Pancreas (tissue), 10 donors: Measurements from ENCODE around the gene XPC. TPM values are rescaled to one million over a fixed set of nuclear protein-coding genes. Genes with fewer than 3 reads are reported as not detected.

ENCODE experiments used
- ATAC-seq, 4 donors: fragments of 200-7000 bp; cut with Tn5 transposase; one replicate each; pipeline versions ENCODE4 v1.8.0 to v1.9.1; 2020; ENCODE audit warnings: mild to moderate bottlenecking in 4 of 4, moderate library complexity in 4 of 4
- DNase-seq, 6 donors: peaks; one replicate each; pipeline ENCODE4 v3.0.0-alpha.2; 2020
- FAIRE-seq: peaks from 2 replicates; lab custom pipeline; 2012; peaks lifted over from hg19 to GRCh38; lab: Jason Lieb, UNC
- H3K27ac ChIP-seq, 4 donors: fragments of 200-600 bp; sonication (generic); 1 replicate in 3 of 4; 2 replicates in 1 of 4; pipeline versions ENCODE4 v1.5.0 to v1.8.0; 2020
- H3K27me3 ChIP-seq, 4 donors: fragments of 200-600 bp; one replicate each; pipeline ENCODE4 v1.8.0; 2021
- H3K36me3 ChIP-seq, 3 donors: fragments of 200-600 bp; sonication (generic) in 1 of 3; one replicate each; pipeline versions ENCODE4 v1.5.0 to v1.8.0; 2020 to 2021
- H3K4me1 ChIP-seq, 3 donors: fragments of 200-600 bp; one replicate each; pipeline ENCODE4 v1.8.0; 2021
- H3K4me3 ChIP-seq, 4 donors: fragments of 200-600 bp; sonication (generic) in 2 of 4; one replicate each; pipeline versions ENCODE4 v1.5.0 to v1.8.0; 2020 to 2021
- H3K9me3 ChIP-seq, 4 donors: fragments of 200-600 bp; one replicate each; pipeline ENCODE4 v1.8.0; 2021
- CTCF ChIP-seq, 4 donors: fragments of 200-600 bp; sonication (generic) in 3 of 4; IDR thresholded peaks; one replicate each; pipeline versions ENCODE4 v1.5.0 to v1.8.0; 2021; ENCODE audit warnings: antibody characterized with exemption in 4 of 4
- WGBS, 2 donors: extraction: QIAGEN DNeasy Blood & Tissue Kit; methylation state at CpG; one replicate each; pipeline ENCODE4 v1.1.7; 2013; 5-methylcytosine and 5-hydroxymethylcytosine counted together
- intact Hi-C, 3 donors: fragments of 100-400 bp; cut with DNase I; formaldehyde crosslinking; loops; one replicate each; pipeline versions ENCODE4 v1.11.1 to v1.14.2; 2022
- polyA plus RNA-seq, 2 donors: library from polyadenylated mRNA; stranded (reverse); fragments of 200-250 nt; gene quantifications; one replicate each; pipeline ENCODE4 v1.2.3, GENCODE V29; 2013
- total RNA-seq, 6 donors: library from RNA; stranded (reverse); fragmentation: NEBNext Ultra II Directional in 4 of 6; extraction: Animal tissue kit (Norgen Biotek cat#: 25700) in 4 of 6; gene quantifications; one replicate each; pipeline versions ENCODE4 v1.2.1 to v1.2.4, GENCODE V29; 2021 to 2023
- donor health status: healthy with polysubstance abuse.
- donor health status: DM: no; HTN: no; CAD: no; lungs with moderate emphysema.
- donor health status: DM: no; HTN: no; CAD: no.
- donor health status: control.
- donor health status: control.
- donor health status: Bipolar disorder and iron deficiency.
- donor health status: DM: yes; HTN: yes; CAD: no.
- donor health status: DM: no; HTN: no; CAD: no.
- donor health status: DM: no; HTN: no; CAD: no.
- donor health status: DM: yes; HTN: yes; CAD: no.

XPC gene
- total and polyA plus RNA-seq, 8 donors, result 14.2 to 29.9 (median 19.5) TPM

- ATAC-seq (no peak), FAIRE-seq (no peak), DNase-seq (no peak)
- H3K27ac ChIP-seq, result peak overlapping the region in 3 of 4 donors; percentile 34 to 70 (median 64)
- no peaks in the 10 kb centered on the region for H3K27me3 ChIP-seq
- no peak for TF ChIP-seq CTCF (IDR thresholded peaks at IDR 0.05)
- WGBS, 2 donors, result 88 to 90% methylated on average over 2 of the region's 2 CpGs
- peaks cover 0 to 13% (median 0%) of the 10 kb centered on the region in 3 donors for H3K36me3 ChIP-seq
- H3K4me3 ChIP-seq, result no peak overlapping the region
- H3K4me1 ChIP-seq, result peaks cover 6 to 21% (median 11%) of the 10 kb centered on the region in 3 donors
- no peaks in the 10 kb centered on the region for H3K9me3 ChIP-seq
- intact Hi-C loops, result loop anchor here in 1 of 3 donors (10.0 kb wide), 1 partner anchor 225 kb away; no protein-coding TSS in a partner anchor
Observed at GRCh38 chr3:14119651-14120050, 58.8 kb downstream of the XPC start.

- Histone ChIP-seq H3K4me1 (peaks cover 6 to 21% (median 9%) of the 10 kb centered on the region in 3 donors), H3K4me3 (no peak overlapping the region), H3K9me3 (no peaks in the 10 kb centered on the region), H3K27me3 (no peaks in the 10 kb centered on the region), H3K36me3 (peaks cover 0 to 13% (median 0%) of the 10 kb centered on the region in 3 donors), H3K27ac (peak overlapping the region; percentile 27 to 70 (median 49))
- WGBS, 2 donors, result 37 to 40% methylated on average over 13 of the region's 13 CpGs
- no peak for TF ChIP-seq CTCF (IDR thresholded peaks at IDR 0.05)
- FAIRE-seq (no peak), ATAC-seq (peak; percentile 70 to 85 (median 82)), DNase-seq (peak in 2 of 6 donors; percentile 36 to 59)
- intact Hi-C loops, result loop anchor here in 1 of 3 donors (10.0 kb wide), 1 partner anchor 224 kb away; no protein-coding TSS in a partner anchor
Observed at GRCh38 chr3:14118400-14119381, 59.7 kb downstream of the XPC start.

- no peak for TF ChIP-seq CTCF (IDR thresholded peaks at IDR 0.05)
- FAIRE-seq (no peak), ATAC-seq (no peak), DNase-seq (no peak)
- no peak overlapping the region for H3K4me3 ChIP-seq
- H3K27me3 ChIP-seq, result no peaks in the 10 kb centered on the region
- H3K9me3 ChIP-seq, result no peaks in the 10 kb centered on the region
- 84 to 86% methylated on average over 10 of the region's 10 CpGs for WGBS, 2 donors
- H3K27ac ChIP-seq, result peak overlapping the region in 2 of 4 donors; percentile 27 to 64
- peaks cover 0 to 17% (median 0%) of the 10 kb centered on the region in 3 donors for H3K36me3 ChIP-seq
- intact Hi-C loops, result loop anchor here in 1 of 3 donors (10.0 kb wide), 1 partner anchor 223 kb away; no protein-coding TSS in a partner anchor
- H3K4me1 ChIP-seq, result peaks cover 5 to 21% (median 6%) of the 10 kb centered on the region in 3 donors
Observed at GRCh38 chr3:14117468-14118399, 60.7 kb downstream of the XPC start.

- no peak for TF ChIP-seq CTCF (IDR thresholded peaks at IDR 0.05)
- H3K36me3 ChIP-seq, result peaks cover 0 to 26% (median 0%) of the 10 kb centered on the region in 3 donors
- no peak overlapping the region for H3K27ac ChIP-seq
- DNase-seq (no peak), ATAC-seq (peak in 2 of 4 donors; percentile 38 to 49), FAIRE-seq (no peak)
- intact Hi-C loops, result loop anchor here in 1 of 3 donors (10.0 kb wide), 1 partner anchor 219 kb away; no protein-coding TSS in a partner anchor
- WGBS, 2 donors, result 82 to 84% methylated on average over 7 of the region's 7 CpGs
- no peaks in the 10 kb centered on the region for H3K27me3 ChIP-seq
- H3K4me3 ChIP-seq, result no peak overlapping the region
- peaks cover 5 to 14% (median 6%) of the 10 kb centered on the region in 3 donors for H3K4me1 ChIP-seq
- no peaks in the 10 kb centered on the region for H3K9me3 ChIP-seq
Observed at GRCh38 chr3:14113965-14114635, 64.3 kb downstream of the XPC start.
